Endometrial microvascular endothelial cells (primary cell): ENCODE data around the gene BABAM1. TPM values are rescaled to one million over a fixed set of nuclear protein-coding genes. Genes with fewer than 3 reads are reported as not detected.

Experiments used
- in situ Hi-C: cut with HindIII; loops from 2 replicates; pipeline ENCODE4 v1.10.0; 2017; ENCODE audit warnings: low sequenced_read_pairs, low pct_unique_long_range_greater_than_20kb; ENCODE audit errors: inconsistent ontology term
- total RNA-seq: library from RNA; depleted of rRNA; stranded (reverse); fragments of >200 nt; gene quantifications from one replicate; pipeline ENCODE4 v1.2.3, GENCODE V29; 2015; ENCODE audit errors: inconsistent ontology term

The BABAM1 gene
- total RNA-seq, 1 donor from 2014 or later, result 139 TPM

GRCh38 chr19:17242431-17243208 lies 24.6 kb upstream of the BABAM1 start:
- in situ Hi-C loops, result no loop called here

- in situ Hi-C loops, result no loop called here
These were observed 23.9 kb upstream of the BABAM1 start for GRCh38 chr19:17243211-17243829.

GRCh38 chr19:17243830-17244617 lies 23.2 kb upstream of the BABAM1 start:
- in situ Hi-C loops, result no loop called here

- in situ Hi-C loops, result no loop called here
These were observed 22.4 kb upstream of the BABAM1 start for GRCh38 chr19:17244618-17245534.

- in situ Hi-C loops, result no loop called here
These were observed 21.7 kb upstream of the BABAM1 start, which contains the start of gene NR2F6 for GRCh38 chr19:17245535-17245984. NR2F6 (minus strand) TSS chr19:17245919; CDS start chr19:17245220, 699 bp downstream.

- in situ Hi-C loops, result no loop called here
These were observed 20.4 kb upstream of the BABAM1 start for GRCh38 chr19:17246681-17247425.

- in situ Hi-C loops, result no loop called here
These were observed 19.0 kb upstream of the BABAM1 start for GRCh38 chr19:17248011-17248776.

- in situ Hi-C loops, result no loop called here
These were observed 17.2 kb upstream of the BABAM1 start for GRCh38 chr19:17249887-17250548.

GRCh38 chr19:17254636-17255035 lies 12.6 kb upstream of the BABAM1 start:
- in situ Hi-C loops, result no loop called here

- in situ Hi-C loops, result no loop called here
These were observed 12.1 kb upstream of the BABAM1 start for GRCh38 chr19:17255150-17255621.

- in situ Hi-C loops, result no loop called here
These were observed 11.1 kb upstream of the BABAM1 start for GRCh38 chr19:17256130-17256529.

- in situ Hi-C loops, result no loop called here
These were observed 8.0 kb upstream of the BABAM1 start for GRCh38 chr19:17259118-17259780.

- in situ Hi-C loops, result no loop called here
These were observed 7.3 kb upstream of the BABAM1 start for GRCh38 chr19:17259934-17260333.

- in situ Hi-C loops, result no loop called here
These were observed 6.4 kb upstream of the BABAM1 start for GRCh38 chr19:17260842-17261325.

GRCh38 chr19:17262557-17262956 lies 4.7 kb upstream of the BABAM1 start:
- in situ Hi-C loops, result no loop called here
